HepG2 (cell line): Measurements from ENCODE around the gene PAQR6. TPM values are rescaled to one million over a fixed set of nuclear protein-coding genes. Genes with fewer than 3 reads are reported as not detected.
A peak's percentile ranks its signal among the peaks of the same experiment; 100 is the strongest.

Experiments
- ATF5 ChIP-seq: sonication (generic); formaldehyde crosslinking; IDR thresholded peaks from 2 replicates; pipeline ENCODE4 v1.4.0; 2020; ENCODE audit warnings: mild to moderate bottlenecking, low read depth, missing genetic modification reagents
- CC2D1A ChIP-seq: sonication (generic); formaldehyde crosslinking; IDR thresholded peaks from 2 replicates; pipeline ENCODE4 v1.8.1; 2023; ENCODE audit warnings: mild to moderate bottlenecking, missing genetic modification reagents
- CCAR2 ChIP-seq: fragments of 200-400 bp; formaldehyde crosslinking; optimal IDR thresholded peaks from 2 replicates; pipeline ENCODE3; 2018; ENCODE audit warnings: low read depth, mild to moderate bottlenecking, low read length, moderate library complexity
- DNMT1 ChIP-seq: sonication (generic); formaldehyde crosslinking; IDR thresholded peaks from 2 replicates; pipeline ENCODE4 v1.5.1; 2020; ENCODE audit warnings: mild to moderate bottlenecking, missing genetic modification reagents
- DR1 ChIP-seq: sonication (generic); formaldehyde crosslinking; IDR thresholded peaks from 2 replicates; pipeline ENCODE4 v1.8.0; 2021; ENCODE audit warnings: mild to moderate bottlenecking, missing genetic modification reagents, inconsistent platforms
- FOXK1 ChIP-seq: sonication (generic); formaldehyde crosslinking; IDR thresholded peaks from 2 replicates; pipeline ENCODE4 v1.4.0; 2020; ENCODE audit warnings: low read depth, missing genetic modification reagents, borderline replicate concordance
- FOXK2 ChIP-seq: fragments of 450-650 bp; IDR thresholded peaks from 2 replicates; pipeline ENCODE4 v1.6.1; 2016
- HNRNPUL1 ChIP-seq: fragments of 200-400 bp; formaldehyde crosslinking; IDR thresholded peaks from 2 replicates; pipeline ENCODE4 v1.6.1; 2017; ENCODE audit warnings: low read depth, mild to moderate bottlenecking, low read length, moderate library complexity
- HOXA5 ChIP-seq: sonication (generic); formaldehyde crosslinking; IDR thresholded peaks from 2 replicates; pipeline ENCODE4 v1.4.0; 2020; ENCODE audit warnings: missing genetic modification reagents
- HOXA7 ChIP-seq: sonication (generic); formaldehyde crosslinking; IDR thresholded peaks from 2 replicates; pipeline ENCODE4 v1.8.1; 2022; ENCODE audit warnings: mild to moderate bottlenecking, missing genetic modification reagents, moderate library complexity
- IKZF1 ChIP-seq: fragments of 450-650 bp; IDR thresholded peaks from 2 replicates; pipeline ENCODE4 v1.7.1; 2016
- RNF2 ChIP-seq: fragments of 450-650 bp; conservative IDR thresholded peaks from 2 replicates; pipeline ENCODE4 v1.6.1; 2016; ENCODE audit warnings: low read depth
- SETDB1 ChIP-seq: sonication (generic); formaldehyde crosslinking; IDR thresholded peaks from 2 replicates; pipeline ENCODE4 v1.5.1; 2020; ENCODE audit warnings: missing genetic modification reagents, mild to moderate bottlenecking, borderline replicate concordance
- SSRP1 ChIP-seq: IDR thresholded peaks from 2 replicates; pipeline ENCODE4 v1.6.1; 2016; ENCODE audit warnings: control low read depth
- TCF7 ChIP-seq: sonication (generic); IDR thresholded peaks from 2 replicates; pipeline ENCODE4 v1.6.1; 2016; ENCODE audit warnings: antibody characterized with exemption, low read depth
- THAP11 ChIP-seq: IDR thresholded peaks from 2 replicates; pipeline ENCODE4 v1.6.1; 2016; ENCODE audit warnings: missing biosample characterization, missing genetic modification reagents
- ZFP36L2 ChIP-seq: sonication (generic); formaldehyde crosslinking; IDR thresholded peaks from 2 replicates; pipeline ENCODE4 v1.4.0; 2020; ENCODE audit warnings: missing genetic modification reagents
- ZKSCAN8 ChIP-seq: IDR thresholded peaks from 2 replicates; pipeline ENCODE4 v1.6.1; 2016; ENCODE audit warnings: borderline replicate concordance, missing genetic modification reagents, missing compliant biosample characterization
- ZNF281 ChIP-seq: sonication (generic); formaldehyde crosslinking; IDR thresholded peaks from 2 replicates; pipeline ENCODE4 v1.4.0; 2020; ENCODE audit warnings: missing genetic modification reagents, borderline replicate concordance
- ZNF350 ChIP-seq: sonication (generic); formaldehyde crosslinking; IDR thresholded peaks from 2 replicates; pipeline ENCODE4 v1.4.0; 2020; ENCODE audit warnings: mild to moderate bottlenecking, low read depth, missing genetic modification reagents, borderline replicate concordance
- ZNF432 ChIP-seq: sonication (generic); formaldehyde crosslinking; IDR thresholded peaks from 2 replicates; pipeline ENCODE4 v1.5.0; 2020; ENCODE audit warnings: missing genetic modification reagents, mild to moderate bottlenecking, borderline replicate concordance
- ZNF441 ChIP-seq: sonication (generic); formaldehyde crosslinking; IDR thresholded peaks from 2 replicates; pipeline ENCODE4 v1.7.0; 2021; ENCODE audit warnings: missing genetic modification reagents, borderline replicate concordance
- ZNF446 ChIP-seq: sonication (generic); formaldehyde crosslinking; IDR thresholded peaks from 2 replicates; pipeline ENCODE4 v1.5.0; 2020; ENCODE audit warnings: mild to moderate bottlenecking, missing genetic modification reagents
- ZNF629 ChIP-seq: sonication (generic); formaldehyde crosslinking; conservative IDR thresholded peaks from 2 replicates; pipeline ENCODE4 v1.5.0; 2020; ENCODE audit warnings: missing genetic modification reagents
- ZSCAN31 ChIP-seq: sonication (generic); formaldehyde crosslinking; IDR thresholded peaks from 2 replicates; pipeline ENCODE4 v1.5.0; 2020; ENCODE audit warnings: low read depth, mild to moderate bottlenecking, missing genetic modification reagents
- polyA plus RNA-seq, 8 experiments: library from polyadenylated mRNA; depleted of rRNA in 3 of 8; stranded (reverse) in 7 of 8; unstranded in 1 of 8; fragments of >200 nt; fragmentation: Illumina TruSeq in 4 of 8; extraction: Trizol in 4 of 8; gene quantifications; 2 replicates each; pipeline versions ENCODE4 v1.2.1 to v1.2.3, GENCODE V29; 2011 to 2016; ENCODE audit warnings: low read depth in 4 of 8, missing spikeins in 1 of 8, mixed read lengths in 1 of 8; ENCODE audit not compliant: insufficient read depth in 1 of 8
- total RNA-seq, 5 experiments: library from RNA; depleted of rRNA; stranded (reverse); fragments of >200 nt; fragmentation: Illumina TruSeq; extraction: Trizol; gene quantifications; 2 replicates each; pipeline ENCODE4 v1.2.3, GENCODE V29; 2016; ENCODE audit warnings: low read depth in 1 of 5
- TF ChIP-seq, protein P1 (sequence below): sonication (generic); formaldehyde crosslinking; IDR thresholded peaks from 2 replicates; pipeline ENCODE4 v1.5.1; 2020; ENCODE audit warnings: missing genetic modification reagents, mild to moderate bottlenecking, borderline replicate concordance
- TF ChIP-seq, protein P2 (sequence below): fragments of 450-650 bp; IDR thresholded peaks from 2 replicates; pipeline ENCODE4 v1.6.1; 2017

Gene PAQR6
- total and polyA plus RNA-seq, 2 of the 13 experiments (the other 11 are each of a cell fraction or from before 2014, with no cell fraction given): 0.82 to 1.4 TPM

DNA sequence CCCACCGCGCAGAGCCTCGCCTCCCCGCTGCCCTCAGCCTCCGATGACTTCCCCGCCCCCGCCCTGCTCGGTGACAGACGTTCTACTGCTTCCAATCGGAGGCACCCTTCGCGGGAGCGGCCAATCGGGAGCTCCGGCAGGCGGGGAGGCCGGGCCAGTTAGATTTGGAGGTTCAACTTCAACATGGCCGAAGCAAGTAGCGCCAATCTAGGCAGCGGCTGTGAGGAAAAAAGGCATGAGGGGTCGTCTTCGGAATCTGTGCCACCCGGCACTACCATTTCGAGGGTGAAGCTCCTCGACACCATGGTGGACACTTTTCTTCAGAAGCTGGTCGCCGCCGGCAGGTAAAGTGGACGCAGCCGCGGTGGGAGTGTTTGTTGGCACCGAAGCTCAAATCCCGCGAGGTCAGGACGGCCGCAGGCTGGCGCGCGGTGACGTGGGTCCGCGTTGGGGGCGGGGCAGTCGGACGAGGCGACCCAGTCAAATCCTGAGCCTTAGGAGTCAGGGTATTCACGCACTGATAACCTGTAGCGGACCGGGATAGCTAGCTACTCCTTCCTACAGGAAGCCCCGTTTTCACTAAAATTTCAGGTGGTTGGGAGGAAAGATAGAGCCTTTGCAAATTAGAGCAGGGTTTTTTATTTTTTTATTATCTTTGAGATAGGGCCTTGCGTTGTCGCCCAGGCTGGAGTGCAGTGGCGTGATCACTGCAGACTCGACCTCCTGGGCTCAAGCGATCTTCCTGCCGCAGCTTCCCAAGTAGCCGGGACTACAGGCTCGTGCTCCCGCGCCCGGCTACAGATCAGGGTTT lies 34.8 kb downstream of the PAQR6 start, which contains the start of gene PMF1 (continued):
- TF ChIP-seq HOXA5 (no peak; the same call in none of the 2 replicates), ZNF441 (CRISPR knock-in tag) (peak; percentile 95), THAP11 (CRISPR knock-in tag) (peak; percentile 85), CC2D1A (CRISPR knock-in tag) (no peak), HOXA7 (no peak), SETDB1 (CRISPR knock-in tag) (no peak), FOXK2 (no peak), FOXK1 (CRISPR knock-in tag) (no peak; the same call in 1 of the 2 replicates), ZNF629 (CRISPR knock-in tag) (no peak), DNMT1 (CRISPR knock-in tag) (no peak), TCF7 (no peak), ATF5 (CRISPR knock-in tag) (no peak), HNRNPUL1 (no peak), ZSCAN31 (CRISPR knock-in tag) (peak; percentile 58), ZNF446 (CRISPR knock-in tag) (no peak; the same call in 1 of the 2 replicates), DR1 (peak; percentile 80), ZKSCAN8 (no peak), ZNF281 (CRISPR knock-in tag) (peak; percentile 83), RNF2 (peak; percentile 73; the same call in 1 of the 2 replicates), IKZF1 (no peak), ZFP36L2 (CRISPR knock-in tag) (no peak), ZNF432 (no peak), SSRP1 (no peak), ZNF350 (CRISPR knock-in tag) (peak; percentile 83; the same call in 1 of the 2 replicates), CCAR2 (no peak)
- TF ChIP-seq, protein P1, sequence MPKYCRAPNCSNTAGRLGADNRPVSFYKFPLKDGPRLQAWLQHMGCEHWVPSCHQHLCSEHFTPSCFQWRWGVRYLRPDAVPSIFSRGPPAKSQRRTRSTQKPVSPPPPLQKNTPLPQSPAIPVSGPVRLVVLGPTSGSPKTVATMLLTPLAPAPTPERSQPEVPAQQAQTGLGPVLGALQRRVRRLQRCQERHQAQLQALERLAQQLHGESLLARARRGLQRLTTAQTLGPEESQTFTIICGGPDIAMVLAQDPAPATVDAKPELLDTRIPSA (CRISPR knock-in tag): no peak
- TF ChIP-seq, protein P2, sequence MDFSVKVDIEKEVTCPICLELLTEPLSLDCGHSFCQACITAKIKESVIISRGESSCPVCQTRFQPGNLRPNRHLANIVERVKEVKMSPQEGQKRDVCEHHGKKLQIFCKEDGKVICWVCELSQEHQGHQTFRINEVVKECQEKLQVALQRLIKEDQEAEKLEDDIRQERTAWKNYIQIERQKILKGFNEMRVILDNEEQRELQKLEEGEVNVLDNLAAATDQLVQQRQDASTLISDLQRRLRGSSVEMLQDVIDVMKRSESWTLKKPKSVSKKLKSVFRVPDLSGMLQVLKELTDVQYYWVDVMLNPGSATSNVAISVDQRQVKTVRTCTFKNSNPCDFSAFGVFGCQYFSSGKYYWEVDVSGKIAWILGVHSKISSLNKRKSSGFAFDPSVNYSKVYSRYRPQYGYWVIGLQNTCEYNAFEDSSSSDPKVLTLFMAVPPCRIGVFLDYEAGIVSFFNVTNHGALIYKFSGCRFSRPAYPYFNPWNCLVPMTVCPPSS: no peak
